Right atrium auricular region (tissue), 2 donors: Measurements from ENCODE around the gene IQGAP2. TPM values are rescaled to one million over a fixed set of nuclear protein-coding genes. Genes with fewer than 3 reads are reported as not detected.

Source experiments
- DNase-seq: peaks from one replicate; pipeline ENCODE4 v3.0.0-alpha.2; 2019; ENCODE audit warnings: low spot score
- H3K27ac ChIP-seq, 2 donors: fragments of 200-600 bp; sonication (generic); 1 replicate in 1 of 2; 2 replicates in 1 of 2; pipeline ENCODE4 v1.5.1; 2016 to 2019
- H3K27me3 ChIP-seq, 2 donors: fragments of 200-600 bp; sonication (generic); one replicate each; pipeline versions ENCODE4 v1.5.1 to v1.6.0; 2017 to 2019
- H3K36me3 ChIP-seq: fragments of 200-600 bp; sonication (generic); one replicate; pipeline ENCODE4 v1.5.1; 2016
- H3K4me1 ChIP-seq, 2 donors: fragments of 200-600 bp; sonication (generic); one replicate each; pipeline versions ENCODE4 v1.5.1 to v1.6.0; 2017 to 2019
- H3K4me3 ChIP-seq, 2 donors: fragments of 200-600 bp; sonication (generic); 1 replicate in 1 of 2; 2 replicates in 1 of 2; pipeline ENCODE4 v1.5.1; 2017 to 2019; ENCODE audit warnings: mild to moderate bottlenecking in 1 of 2, moderate library complexity in 1 of 2
- H3K9me3 ChIP-seq, 2 donors: fragments of 200-600 bp; sonication (generic); one replicate each; pipeline ENCODE4 v1.5.1; 2019
- total RNA-seq, 2 donors: library from RNA; depleted of rRNA; stranded (reverse); fragments of >200 nt; gene quantifications; one replicate each; pipeline ENCODE4 v1.1.0, GENCODE V29; 2016
- TF ChIP-seq, protein P1 (sequence below), 2 donors: fragments of 200-600 bp; sonication (generic); IDR thresholded peaks; one replicate each; pipeline ENCODE4 v1.5.1; 2019; ENCODE audit warnings: antibody characterized with exemption in 2 of 2

Gene IQGAP2
- total RNA-seq, 2 donors from 2014 or later: 5.4 to 12.3 TPM

GRCh38 chr5:76582230-76583162, 179.4 kb downstream of the IQGAP2 start:
- TF ChIP-seq, protein P1, sequence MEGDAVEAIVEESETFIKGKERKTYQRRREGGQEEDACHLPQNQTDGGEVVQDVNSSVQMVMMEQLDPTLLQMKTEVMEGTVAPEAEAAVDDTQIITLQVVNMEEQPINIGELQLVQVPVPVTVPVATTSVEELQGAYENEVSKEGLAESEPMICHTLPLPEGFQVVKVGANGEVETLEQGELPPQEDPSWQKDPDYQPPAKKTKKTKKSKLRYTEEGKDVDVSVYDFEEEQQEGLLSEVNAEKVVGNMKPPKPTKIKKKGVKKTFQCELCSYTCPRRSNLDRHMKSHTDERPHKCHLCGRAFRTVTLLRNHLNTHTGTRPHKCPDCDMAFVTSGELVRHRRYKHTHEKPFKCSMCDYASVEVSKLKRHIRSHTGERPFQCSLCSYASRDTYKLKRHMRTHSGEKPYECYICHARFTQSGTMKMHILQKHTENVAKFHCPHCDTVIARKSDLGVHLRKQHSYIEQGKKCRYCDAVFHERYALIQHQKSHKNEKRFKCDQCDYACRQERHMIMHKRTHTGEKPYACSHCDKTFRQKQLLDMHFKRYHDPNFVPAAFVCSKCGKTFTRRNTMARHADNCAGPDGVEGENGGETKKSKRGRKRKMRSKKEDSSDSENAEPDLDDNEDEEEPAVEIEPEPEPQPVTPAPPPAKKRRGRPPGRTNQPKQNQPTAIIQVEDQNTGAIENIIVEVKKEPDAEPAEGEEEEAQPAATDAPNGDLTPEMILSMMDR (IDR thresholded peaks at IDR 0.05): no peak
- Histone ChIP-seq H3K9me3 (no peaks in the 10 kb centered on the region), H3K27ac (no peak overlapping the region)

GRCh38 chr5:76583163-76584047, 180.3 kb downstream of the IQGAP2 start:
- Histone ChIP-seq H3K4me3 (no peak overlapping the region), H3K9me3 (no peaks in the 10 kb centered on the region), H3K27me3 (no peaks in the 10 kb centered on the region), H3K36me3 (no peaks in the 10 kb centered on the region), H3K27ac (no peak overlapping the region), H3K4me1 (no peaks in the 10 kb centered on the region)
- TF ChIP-seq, protein P1 (IDR thresholded peaks at IDR 0.05): peak in 1 of 2 donors; percentile 51
- DNase-seq: no peak

More at GRCh38 chr5:76582230-76583162, 179.4 kb downstream of the IQGAP2 start:
- Histone ChIP-seq H3K27me3 (no peaks in the 10 kb centered on the region), H3K4me1 (no peaks in the 10 kb centered on the region), H3K4me3 (no peak overlapping the region), H3K36me3 (no peaks in the 10 kb centered on the region)
- no peak for DNase-seq

DNA sequence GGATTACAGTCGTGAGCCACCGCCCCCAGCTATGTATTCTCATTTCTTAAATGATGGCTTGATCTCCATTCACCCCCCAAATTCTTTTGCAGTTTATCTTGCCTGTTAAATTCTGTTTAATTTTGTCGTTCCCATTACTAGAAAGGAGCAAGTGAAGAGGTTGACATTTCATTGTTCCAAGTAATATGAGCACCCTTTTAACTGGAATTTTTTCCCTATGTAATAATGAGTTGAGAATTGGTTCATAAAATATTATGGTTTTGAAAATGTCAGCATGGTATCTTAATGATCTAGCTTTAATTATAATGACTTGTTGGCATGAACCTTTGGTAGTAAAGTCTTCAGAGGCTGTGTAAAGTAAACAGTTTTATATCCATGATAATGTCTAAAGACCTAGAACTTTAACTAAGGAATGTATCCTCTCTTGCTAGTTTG, 182.7 kb downstream of the IQGAP2 start:
- Histone ChIP-seq H3K27me3 (no peaks in the 10 kb centered on the region), H3K9me3 (no peaks in the 10 kb centered on the region), H3K4me1 (no peaks in the 10 kb centered on the region), H3K4me3 (no peak overlapping the region), H3K36me3 (no peaks in the 10 kb centered on the region), H3K27ac (no peak overlapping the region)
- no peak for DNase-seq
- TF ChIP-seq, protein P1 (IDR thresholded peaks at IDR 0.05): no peak

GRCh38 chr5:76586531-76586930, 183.4 kb downstream of the IQGAP2 start:
- DNase-seq: no peak
- TF ChIP-seq, protein P1 (IDR thresholded peaks at IDR 0.05): no peak
- no peaks in the 10 kb centered on the region for H3K4me1 ChIP-seq
- no peaks in the 10 kb centered on the region for H3K9me3 ChIP-seq
- H3K27ac ChIP-seq: no peak overlapping the region
- no peaks in the 10 kb centered on the region for H3K36me3 ChIP-seq
- no peak overlapping the region for H3K4me3 ChIP-seq
- no peaks in the 10 kb centered on the region for H3K27me3 ChIP-seq

GRCh38 chr5:76590027-76590426, 186.9 kb downstream of the IQGAP2 start:
- no peaks in the 10 kb centered on the region for H3K4me1 ChIP-seq
- H3K27me3 ChIP-seq: no peaks in the 10 kb centered on the region
- H3K9me3 ChIP-seq: no peaks in the 10 kb centered on the region
- no peaks in the 10 kb centered on the region for H3K36me3 ChIP-seq
- TF ChIP-seq, protein P1 (IDR thresholded peaks at IDR 0.05): no peak
- no peak overlapping the region for H3K27ac ChIP-seq
- no peak for DNase-seq
- H3K4me3 ChIP-seq: no peak overlapping the region
